Neuronal stem cell (in vitro differentiated cells): ENCODE results near the gene SSTR5.

Source experiments
- DNase-seq: peaks from one replicate; pipeline ENCODE4 v3.0.0-alpha.2; 2013; ENCODE audit warnings: low spot score
- H2AFZ ChIP-seq: one replicate; pipeline ENCODE4 v1.6.1; 2013; ENCODE audit warnings: mild to moderate bottlenecking, low read length, inconsistent platforms
- H2AK5ac ChIP-seq: 2 replicates; pipeline ENCODE4 v1.6.1; 2013; ENCODE audit warnings: low read depth, mild to moderate bottlenecking, inconsistent platforms, low read length, moderate library complexity, mixed read lengths
- H2BK120ac ChIP-seq: 2 replicates; pipeline ENCODE4 v1.6.1; 2013; ENCODE audit warnings: low read depth, mild to moderate bottlenecking, inconsistent platforms, low read length, moderate library complexity, mixed read lengths
- H2BK12ac ChIP-seq: one replicate; pipeline ENCODE4 v1.6.1; 2013; ENCODE audit warnings: low read length, inconsistent platforms
- H2BK15ac ChIP-seq: 2 replicates; pipeline ENCODE4 v1.6.1; 2013; ENCODE audit warnings: mild to moderate bottlenecking, low read length, inconsistent platforms, mixed read lengths
- H2BK5ac ChIP-seq: one replicate; pipeline ENCODE4 v1.6.1; 2013; ENCODE audit warnings: inconsistent platforms, mild to moderate bottlenecking, low read length, moderate library complexity
- H3K14ac ChIP-seq: one replicate; pipeline ENCODE4 v1.6.1; 2013; ENCODE audit warnings: low read length, inconsistent platforms
- H3K18ac ChIP-seq: 2 replicates; pipeline ENCODE4 v1.6.1; 2013; ENCODE audit warnings: low read length, inconsistent platforms
- H3K23ac ChIP-seq: 2 replicates; pipeline ENCODE4 v1.6.1; 2013; ENCODE audit warnings: low read depth, mild to moderate bottlenecking, mixed read lengths, low read length, inconsistent platforms; ENCODE audit not compliant: poor library complexity
- H3K27ac ChIP-seq: replicated peaks from 3 replicates; pipeline ENCODE4 v1.5.1; 2013; ENCODE audit warnings: low read length, inconsistent platforms
- H3K27me3 ChIP-seq, 3 experiments: 2 replicates each; pipeline ENCODE4 v1.6.1; 2013; ENCODE audit warnings: low read length in 3 of 3, mild to moderate bottlenecking in 2 of 3, inconsistent platforms in 1 of 3, low read depth in 1 of 3, mixed read lengths in 1 of 3, moderate library complexity in 1 of 3; ENCODE audit not compliant: control insufficient read depth in 3 of 3, insufficient read depth in 3 of 3
- H3K36me3 ChIP-seq, 2 donors: replicated peaks in 1 of 2; 2 replicates each; pipeline ENCODE4 v1.6.1; 2013; ENCODE audit warnings: low read length in 2 of 2; ENCODE audit not compliant: control insufficient read depth in 2 of 2, insufficient read depth in 2 of 2
- H3K4ac ChIP-seq: 2 replicates; pipeline ENCODE4 v1.6.1; 2013; ENCODE audit warnings: inconsistent platforms, mild to moderate bottlenecking, low read length, moderate library complexity
- H3K4me1 ChIP-seq, 2 donors: 1 replicate in 1 of 2; 2 replicates in 1 of 2; pipeline ENCODE4 v1.6.1; 2013; ENCODE audit warnings: low read length in 2 of 2, low read depth in 1 of 2; ENCODE audit not compliant: control insufficient read depth in 2 of 2, insufficient read depth in 1 of 2
- H3K4me2 ChIP-seq: one replicate; pipeline ENCODE4 v1.6.1; 2013; ENCODE audit warnings: mild to moderate bottlenecking, low read length, inconsistent platforms; ENCODE audit not compliant: insufficient read depth, poor library complexity, severe bottlenecking
- H3K4me3 ChIP-seq, 2 donors: 2 replicates each; pipeline ENCODE4 v1.5.1; 2013; ENCODE audit warnings: low read length in 2 of 2, mild to moderate bottlenecking in 2 of 2, inconsistent platforms in 1 of 2, moderate library complexity in 1 of 2
- H3K79me1 ChIP-seq: one replicate; pipeline ENCODE4 v1.6.1; 2013; ENCODE audit warnings: low read depth, mild to moderate bottlenecking, inconsistent platforms, low read length, moderate library complexity
- H3K9ac ChIP-seq: one replicate; pipeline ENCODE4 v1.6.1; 2013; ENCODE audit warnings: mild to moderate bottlenecking, low read depth, low read length, inconsistent platforms; ENCODE audit not compliant: poor library complexity
- H3K9me3 ChIP-seq, 2 donors: replicated peaks in 1 of 2; 2 replicates each; pipeline versions ENCODE3 to v1.6.1; 2013; ENCODE audit warnings: low read length in 2 of 2, mild to moderate bottlenecking in 2 of 2, inconsistent platforms in 1 of 2, low read depth in 1 of 2, mixed read lengths in 1 of 2, moderate library complexity in 1 of 2; ENCODE audit not compliant: control insufficient read depth in 2 of 2, insufficient read depth in 1 of 2
- H4K8ac ChIP-seq: one replicate; pipeline ENCODE4 v1.6.1; 2013; ENCODE audit warnings: low read depth, mild to moderate bottlenecking, inconsistent platforms, low read length, moderate library complexity
- H4K91ac ChIP-seq: one replicate; pipeline ENCODE4 v1.6.1; 2013; ENCODE audit warnings: low read length, low read depth, mild to moderate bottlenecking, inconsistent platforms; ENCODE audit not compliant: poor library complexity
- WGBS, 2 donors: extraction: QIAGEN DNeasy Blood & Tissue Kit; methylation state at CpG; one replicate each; pipeline ENCODE4 v1.1.7; 2013; ENCODE audit warnings: missing lambda C conversion rate in 2 of 2, mixed read lengths in 1 of 2; ENCODE audit not compliant: insufficient read length in 2 of 2, insufficient replicate concordance in 1 of 2; ENCODE audit errors: extremely low coverage in 2 of 2; 5-methylcytosine and 5-hydroxymethylcytosine counted together

The SSTR5 gene

GRCh38 chr16:1070084-1070863, 2.3 kb upstream of the SSTR5 start:
- Histone ChIP-seq H4K91ac (no peak overlapping the region), H3K79me1 (no peaks in the 10 kb centered on the region), H2BK5ac (peak overlapping the region; percentile 93), H3K4me2 (no peak overlapping the region), H3K9me3 (no peaks in the 10 kb centered on the region), H2AK5ac (peak overlapping the region; percentile 97), H3K18ac (peak overlapping the region; percentile 92), H2BK12ac (peak overlapping the region; percentile 90), H3K36me3 (no peaks in the 10 kb centered on the region), H3K4me3 (no peak overlapping the region), H4K8ac (peak overlapping the region; percentile 82), H3K23ac (peak overlapping the region; percentile 55), H3K9ac (peak overlapping the region; percentile 21), H3K4me1 (peaks cover 4 to 20% of the 10 kb centered on the region in 2 donors), H3K27me3 (peaks cover 4 to 57% (median 24%) of the 10 kb centered on the region in 3 experiments), H3K14ac (peak overlapping the region; percentile 21), H2AFZ (no peak overlapping the region), H3K27ac (no peak overlapping the region), H3K4ac (peak overlapping the region; percentile 66), H2BK15ac (peak overlapping the region; percentile 49), H2BK120ac (peak overlapping the region; percentile 96)
- no peak for DNase-seq
- WGBS, 2 donors, result no CpG with 5 or more reads among the region's 32 CpGs

GRCh38 chr16:1070864-1071408, 1.6 kb upstream of the SSTR5 start:
- H3K36me3 ChIP-seq, result no peaks in the 10 kb centered on the region
- H2BK15ac ChIP-seq, result peak overlapping the region; percentile 30
- no peak overlapping the region for H3K14ac ChIP-seq
- H4K91ac ChIP-seq, result no peak overlapping the region
- peaks cover 4 to 20% of the 10 kb centered on the region in 2 donors for H3K4me1 ChIP-seq
- H3K9me3 ChIP-seq, result no peaks in the 10 kb centered on the region
- H2AK5ac ChIP-seq, result peak overlapping the region; percentile 97
- no peaks in the 10 kb centered on the region for H3K79me1 ChIP-seq
- peaks cover 4 to 56% (median 24%) of the 10 kb centered on the region in 3 experiments for H3K27me3 ChIP-seq
- no peak overlapping the region for H2AFZ ChIP-seq
- WGBS, 2 donors, result no CpG with 5 or more reads among the region's 16 CpGs
- no peak overlapping the region for H3K4ac ChIP-seq
- H2BK120ac ChIP-seq, result peak overlapping the region; percentile 96
- no peak overlapping the region for H3K4me3 ChIP-seq
- peak overlapping the region; percentile 93 for H2BK5ac ChIP-seq
- no peak overlapping the region for H3K4me2 ChIP-seq
- no peak for DNase-seq
- no peak overlapping the region for H2BK12ac ChIP-seq
- H3K27ac ChIP-seq, result no peak overlapping the region
- peak overlapping the region; percentile 85 for H3K18ac ChIP-seq
- peak overlapping the region; percentile 21 for H3K9ac ChIP-seq
- no peak overlapping the region for H4K8ac ChIP-seq
- H3K23ac ChIP-seq, result no peak overlapping the region

GRCh38 chr16:1071561-1072225, 854 bp upstream of the SSTR5 start:
- H4K91ac ChIP-seq, result no peak overlapping the region
- H4K8ac ChIP-seq, result no peak overlapping the region
- H2BK15ac ChIP-seq, result peak overlapping the region; percentile 67
- peak overlapping the region; percentile 92 for H2AK5ac ChIP-seq
- H2BK12ac ChIP-seq, result no peak overlapping the region
- WGBS, 2 donors, result no CpG with 5 or more reads among the region's 30 CpGs
- no peak for DNase-seq
- H3K9me3 ChIP-seq, result no peaks in the 10 kb centered on the region
- no peak overlapping the region for H3K27ac ChIP-seq
- H3K9ac ChIP-seq, result no peak overlapping the region
- H3K79me1 ChIP-seq, result no peaks in the 10 kb centered on the region
- H3K4me2 ChIP-seq, result no peak overlapping the region
- H3K4ac ChIP-seq, result no peak overlapping the region
- H2AFZ ChIP-seq, result no peak overlapping the region
- H3K14ac ChIP-seq, result no peak overlapping the region
- H3K36me3 ChIP-seq, result no peaks in the 10 kb centered on the region
- peak overlapping the region; percentile 24 for H3K18ac ChIP-seq
- H3K23ac ChIP-seq, result no peak overlapping the region
- peaks cover 4 to 56% (median 24%) of the 10 kb centered on the region in 3 experiments for H3K27me3 ChIP-seq
- H2BK120ac ChIP-seq, result no peak overlapping the region
- peaks cover 4 to 20% of the 10 kb centered on the region in 2 donors for H3K4me1 ChIP-seq
- no peak overlapping the region for H2BK5ac ChIP-seq
- no peak overlapping the region for H3K4me3 ChIP-seq

GRCh38 chr16:1073262-1073558, 663 bp downstream of the SSTR5 start:
- H4K8ac ChIP-seq, result no peak overlapping the region
- no peaks in the 10 kb centered on the region for H3K36me3 ChIP-seq
- H2BK12ac ChIP-seq, result no peak overlapping the region
- H3K4me2 ChIP-seq, result no peak overlapping the region
- peak overlapping the region; percentile 83 for H2AK5ac ChIP-seq
- H3K4me1 ChIP-seq, result peaks cover 4 to 20% of the 10 kb centered on the region in 2 donors
- H3K23ac ChIP-seq, result no peak overlapping the region
- peaks cover 4 to 55% (median 24%) of the 10 kb centered on the region in 3 experiments for H3K27me3 ChIP-seq
- no peak overlapping the region for H3K14ac ChIP-seq
- no peak overlapping the region for H3K27ac ChIP-seq
- no peaks in the 10 kb centered on the region for H3K79me1 ChIP-seq
- no peak overlapping the region for H2BK5ac ChIP-seq
- no peak overlapping the region for H4K91ac ChIP-seq
- no peak overlapping the region for H2BK120ac ChIP-seq
- no peaks in the 10 kb centered on the region for H3K9me3 ChIP-seq
- peak overlapping the region; percentile 75 for H2BK15ac ChIP-seq
- H3K4ac ChIP-seq, result no peak overlapping the region
- no peak overlapping the region for H2AFZ ChIP-seq
- no peak overlapping the region for H3K9ac ChIP-seq
- H3K18ac ChIP-seq, result peak overlapping the region; percentile 85
- no CpG with 5 or more reads among the region's 13 CpGs for WGBS, 2 donors
- no peak overlapping the region for H3K4me3 ChIP-seq
- no peak for DNase-seq
